HG02870 (cell line): ENCODE data around the gene MYLIP.

ENCODE experiments used
- ATAC-seq: cut with Tn5 transposase; IDR thresholded peaks from one replicate; pipeline ENCODE4 v1.9.1; 2021; ENCODE audit warnings: mild to moderate bottlenecking, moderate library complexity; ENCODE audit not compliant: unreplicated experiment

Gene MYLIP

GRCh38 chr6:16128759-16129622 lies at the start of gene MYLIP:
TSS of gene MYLIP (plus strand) at chr6:16129086. CDS start at chr6:16129323, 237 bp downstream.
- peak; percentile 71 for ATAC-seq

GRCh38 chr6:16079354-16079753 lies 49.5 kb upstream of the MYLIP start:
- no peak for ATAC-seq

- no peak for ATAC-seq
Measured at GRCh38 chr6:16080204-16080603, 48.7 kb upstream of the MYLIP start.

- ATAC-seq: no peak
Measured at GRCh38 chr6:16081326-16081725, 47.6 kb upstream of the MYLIP start.

GRCh38 chr6:16082361-16082760 lies 46.5 kb upstream of the MYLIP start:
- no peak for ATAC-seq

GRCh38 chr6:16086965-16087364 lies 41.9 kb upstream of the MYLIP start:
- ATAC-seq: no peak

GRCh38 chr6:16087386-16087785 lies 41.5 kb upstream of the MYLIP start:
- ATAC-seq: no peak

GRCh38 chr6:16088409-16088808 lies 40.5 kb upstream of the MYLIP start:
- no peak for ATAC-seq

GRCh38 chr6:16089232-16090062 lies 39.4 kb upstream of the MYLIP start:
- ATAC-seq: no peak

- no peak for ATAC-seq
Measured at GRCh38 chr6:16090452-16090851, 38.4 kb upstream of the MYLIP start.

- no peak for ATAC-seq
Measured at GRCh38 chr6:16090920-16091319, 38.0 kb upstream of the MYLIP start.

- ATAC-seq: no peak
Measured at GRCh38 chr6:16092140-16092539, 36.7 kb upstream of the MYLIP start.

- ATAC-seq: no peak
Measured at GRCh38 chr6:16092990-16093389, 35.9 kb upstream of the MYLIP start.

GRCh38 chr6:16095180-16095579 lies 33.7 kb upstream of the MYLIP start:
- no peak for ATAC-seq

- no peak for ATAC-seq
Measured at GRCh38 chr6:16097382-16098171, 31.3 kb upstream of the MYLIP start.

- no peak for ATAC-seq
Measured at GRCh38 chr6:16098211-16098610, 30.7 kb upstream of the MYLIP start.

- ATAC-seq: no peak
Measured at GRCh38 chr6:16102208-16102607, 26.7 kb upstream of the MYLIP start.

GRCh38 chr6:16103722-16104121 lies 25.2 kb upstream of the MYLIP start:
- ATAC-seq: no peak

- no peak for ATAC-seq
Measured at GRCh38 chr6:16104624-16105433, 24.1 kb upstream of the MYLIP start.

GRCh38 chr6:16105854-16106253 lies 23.0 kb upstream of the MYLIP start:
- ATAC-seq: no peak
